ENCODE results near the gene PPP2R2C.

PPP2R2C gene

GRCh38 chr4:6472387-6473263 is at the start of gene PPP2R2C:
PPP2R2C (minus strand) TSS chr4:6472614; CDS start chr4:6472229, 385 bp downstream.
- no peak for DNase-seq (ENCODE audit: extremely low read depth, low read depth)
- no peak within 1 kb of the TSS for H3K4me3 ChIP-seq (replicated peaks; ENCODE audit: low read depth, low read length)
- TF ChIP-seq, protein P1, sequence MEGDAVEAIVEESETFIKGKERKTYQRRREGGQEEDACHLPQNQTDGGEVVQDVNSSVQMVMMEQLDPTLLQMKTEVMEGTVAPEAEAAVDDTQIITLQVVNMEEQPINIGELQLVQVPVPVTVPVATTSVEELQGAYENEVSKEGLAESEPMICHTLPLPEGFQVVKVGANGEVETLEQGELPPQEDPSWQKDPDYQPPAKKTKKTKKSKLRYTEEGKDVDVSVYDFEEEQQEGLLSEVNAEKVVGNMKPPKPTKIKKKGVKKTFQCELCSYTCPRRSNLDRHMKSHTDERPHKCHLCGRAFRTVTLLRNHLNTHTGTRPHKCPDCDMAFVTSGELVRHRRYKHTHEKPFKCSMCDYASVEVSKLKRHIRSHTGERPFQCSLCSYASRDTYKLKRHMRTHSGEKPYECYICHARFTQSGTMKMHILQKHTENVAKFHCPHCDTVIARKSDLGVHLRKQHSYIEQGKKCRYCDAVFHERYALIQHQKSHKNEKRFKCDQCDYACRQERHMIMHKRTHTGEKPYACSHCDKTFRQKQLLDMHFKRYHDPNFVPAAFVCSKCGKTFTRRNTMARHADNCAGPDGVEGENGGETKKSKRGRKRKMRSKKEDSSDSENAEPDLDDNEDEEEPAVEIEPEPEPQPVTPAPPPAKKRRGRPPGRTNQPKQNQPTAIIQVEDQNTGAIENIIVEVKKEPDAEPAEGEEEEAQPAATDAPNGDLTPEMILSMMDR (IDR thresholded peaks at IDR 0.05; ENCODE audit: low read depth, low read length, missing control alignments): no peak

DNA sequence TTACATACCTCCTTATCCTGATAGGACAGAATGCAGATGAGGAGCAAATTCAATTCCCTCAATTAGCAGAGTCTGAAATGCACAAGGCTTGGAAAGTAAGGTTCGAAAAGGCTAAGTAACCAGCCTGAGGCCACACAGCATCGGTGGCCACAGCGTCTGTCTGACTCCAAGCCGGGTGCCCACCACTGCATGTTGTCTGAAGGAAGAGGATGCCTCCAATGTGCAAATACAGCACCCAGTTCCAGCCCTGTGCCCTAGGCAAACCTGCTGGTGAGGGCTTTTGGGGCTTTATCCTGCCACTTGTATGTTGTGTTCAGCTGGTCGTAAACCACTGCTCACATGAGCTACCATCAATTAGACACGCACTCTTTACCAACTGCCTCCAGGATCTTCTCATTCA is 48.6 kb upstream of the PPP2R2C start:
- H3K4me3 ChIP-seq (replicated peaks; ENCODE audit: low read depth, low read length): no peak overlapping the region
- TF ChIP-seq, protein P1 (IDR thresholded peaks at IDR 0.05; ENCODE audit: low read depth, low read length, missing control alignments): no peak
- no peak for DNase-seq (ENCODE audit: extremely low read depth, low read depth)

DNA sequence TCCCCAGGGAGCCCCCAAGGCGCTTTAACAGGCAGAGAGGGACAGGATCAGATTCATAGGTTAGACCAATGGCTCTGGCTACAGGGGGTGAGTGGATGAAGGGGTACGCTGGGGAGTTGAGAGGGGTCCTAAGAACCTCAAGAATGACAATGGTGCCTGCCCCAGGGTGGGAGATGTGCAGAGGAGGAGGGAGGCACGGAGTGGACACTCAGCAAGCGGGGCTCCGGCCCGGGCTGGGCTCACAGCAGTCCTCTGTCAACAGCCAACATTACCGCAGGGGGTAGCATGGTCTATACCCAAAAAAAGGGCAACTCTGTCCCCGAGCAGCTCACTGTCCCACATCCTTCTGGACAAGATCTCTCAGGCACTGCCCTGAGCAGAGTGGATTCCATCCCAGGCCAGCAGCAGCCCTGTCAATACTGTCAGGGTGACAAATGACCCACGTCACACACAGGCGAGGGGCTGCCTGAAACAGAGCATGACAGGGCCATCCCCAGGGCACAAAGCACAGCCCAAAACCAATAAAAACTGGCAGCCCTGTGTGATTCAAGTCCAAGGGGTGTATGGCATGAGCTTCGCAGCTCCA is 47.7 kb upstream of the PPP2R2C start:
- no peak overlapping the region for H3K4me3 ChIP-seq (replicated peaks; ENCODE audit: low read depth, low read length)
- TF ChIP-seq, protein P1 (IDR thresholded peaks at IDR 0.05; ENCODE audit: low read depth, low read length, missing control alignments): no peak
- no peak for DNase-seq (ENCODE audit: extremely low read depth, low read depth)

- H3K4me3 ChIP-seq (replicated peaks; ENCODE audit: low read depth, low read length): no peak overlapping the region
- TF ChIP-seq, protein P1 (IDR thresholded peaks at IDR 0.05; ENCODE audit: low read depth, low read length, missing control alignments): no peak
- no peak for DNase-seq (ENCODE audit: extremely low read depth, low read depth)
Observed at GRCh38 chr4:6517171-6517570, 44.8 kb upstream of the PPP2R2C start.

DNA sequence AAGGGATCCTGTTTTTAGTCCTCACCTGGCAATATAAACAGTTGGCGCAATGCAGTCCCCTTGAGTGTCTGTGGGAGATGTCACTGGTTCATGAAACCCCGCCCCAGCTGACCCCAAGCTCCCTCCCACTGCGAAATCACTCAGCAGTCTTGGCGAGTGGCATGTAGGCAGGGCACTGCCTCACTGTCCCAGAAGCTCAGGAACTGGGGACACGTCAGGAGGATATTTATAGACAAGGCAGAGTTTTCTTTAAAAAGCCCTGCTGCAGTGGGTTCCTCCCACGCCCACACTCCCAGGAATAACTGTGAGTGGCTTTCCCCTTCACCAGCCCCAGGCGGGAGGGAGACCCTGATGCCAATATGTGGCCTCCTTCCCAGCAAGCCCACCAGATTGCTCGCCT is 44.3 kb upstream of the PPP2R2C start:
- no peak for DNase-seq (ENCODE audit: extremely low read depth, low read depth)
- TF ChIP-seq, protein P1 (IDR thresholded peaks at IDR 0.05; ENCODE audit: low read depth, low read length, missing control alignments): no peak
- no peak overlapping the region for H3K4me3 ChIP-seq (replicated peaks; ENCODE audit: low read depth, low read length)

DNA sequence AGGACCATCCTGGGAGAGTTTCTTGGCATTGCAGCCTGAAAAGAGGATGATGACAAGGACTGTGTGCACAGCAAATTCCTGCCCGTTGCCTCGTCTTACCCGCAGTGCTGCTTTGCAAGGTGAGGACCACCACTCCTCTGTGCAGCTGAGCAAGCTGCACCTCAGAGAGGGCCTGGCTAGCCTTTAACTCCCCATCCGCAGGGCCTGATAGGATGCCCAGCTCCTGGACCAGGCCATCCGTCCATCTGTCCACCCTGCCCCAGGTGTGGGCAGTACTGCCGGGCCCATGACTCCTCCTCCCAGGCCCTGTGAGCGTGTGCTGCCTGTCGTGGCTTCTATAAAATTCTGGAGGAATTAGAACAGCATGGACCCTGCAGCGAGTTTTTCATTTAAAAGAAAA is 43.9 kb upstream of the PPP2R2C start:
- no peak overlapping the region for H3K4me3 ChIP-seq (replicated peaks; ENCODE audit: low read depth, low read length)
- DNase-seq (ENCODE audit: extremely low read depth, low read depth): no peak
- TF ChIP-seq, protein P1 (IDR thresholded peaks at IDR 0.05; ENCODE audit: low read depth, low read length, missing control alignments): no peak
